ENCODE measurements around the gene CDC37.

Gene CDC37

GRCh38 chr19:10422846-10423245, 19.5 kb upstream of the CDC37 start:
- no peak for TF ChIP-seq ZFP30 (CRISPR knock-in tag; IDR thresholded peaks at IDR 0.05)
- no peak for TF ChIP-seq OSR1 (CRISPR knock-in tag; IDR thresholded peaks at IDR 0.05)
- ATAC-seq, result no peak

- TF ChIP-seq TOX (CRISPR knock-in tag; IDR thresholded peaks at IDR 0.05; ENCODE audit: borderline replicate concordance) (no peak), SNAI2 (CRISPR knock-in tag; IDR thresholded peaks at IDR 0.05) (no peak), CSRNP3 (CRISPR knock-in tag; IDR thresholded peaks at IDR 0.05) (no peak), RARB (CRISPR knock-in tag; IDR thresholded peaks at IDR 0.05) (no peak), OSR1 (CRISPR knock-in tag; IDR thresholded peaks at IDR 0.05) (no peak), ZC3H10 (CRISPR knock-in tag; IDR thresholded peaks at IDR 0.05) (no peak), ZFP3 (CRISPR knock-in tag; IDR thresholded peaks at IDR 0.05) (no peak), TSHZ2 (CRISPR knock-in tag; IDR thresholded peaks at IDR 0.05) (no peak), PPARA (CRISPR knock-in tag; IDR thresholded peaks at IDR 0.05; ENCODE audit: borderline replicate concordance) (no peak), CREB5 (CRISPR knock-in tag; IDR thresholded peaks at IDR 0.05; ENCODE audit: low read depth) (no peak), ISL1 (CRISPR knock-in tag; IDR thresholded peaks at IDR 0.05) (no peak), PATZ1 (CRISPR knock-in tag; IDR thresholded peaks at IDR 0.05; ENCODE audit: borderline replicate concordance) (no peak), ARNTL (CRISPR knock-in tag; IDR thresholded peaks at IDR 0.05; ENCODE audit: borderline replicate concordance, low read depth) (no peak), BACH2 (CRISPR knock-in tag; IDR thresholded peaks at IDR 0.05; ENCODE audit: borderline replicate concordance) (no peak), GLIS3 (CRISPR knock-in tag; IDR thresholded peaks at IDR 0.05) (no peak), TCF4 (CRISPR knock-in tag; IDR thresholded peaks at IDR 0.05; ENCODE audit: borderline replicate concordance) (no peak), ZNF70 (CRISPR knock-in tag; IDR thresholded peaks at IDR 0.05) (no peak), ZNF565 (CRISPR knock-in tag; conservative IDR thresholded peaks at IDR 0.05; ENCODE audit: low read depth) (no peak), CSDC2 (CRISPR knock-in tag; IDR thresholded peaks at IDR 0.05) (no peak), ZNF8 (CRISPR knock-in tag; IDR thresholded peaks at IDR 0.05) (no peak)
- ATAC-seq, result no peak
Measured at GRCh38 chr19:10422046-10422461, 18.7 kb upstream of the CDC37 start.

GRCh38 chr19:10421240-10422045, 18.1 kb upstream of the CDC37 start:
- TF ChIP-seq ZNF8 (CRISPR knock-in tag; IDR thresholded peaks at IDR 0.05), result no peak
- no peak for TF ChIP-seq CSDC2 (CRISPR knock-in tag; IDR thresholded peaks at IDR 0.05)
- TF ChIP-seq CREB5 (CRISPR knock-in tag; IDR thresholded peaks at IDR 0.05; ENCODE audit: low read depth), result no peak
- no peak for TF ChIP-seq ISL1 (CRISPR knock-in tag; IDR thresholded peaks at IDR 0.05)
- TF ChIP-seq CSRNP3 (CRISPR knock-in tag; IDR thresholded peaks at IDR 0.05), result no peak
- TF ChIP-seq ZFP30 (CRISPR knock-in tag; IDR thresholded peaks at IDR 0.05), result no peak

More at GRCh38 chr19:10421240-10422045, 18.1 kb upstream of the CDC37 start:
- ATAC-seq, result no peak
